ENCODE results near the gene CFAP20DC.

DNA sequence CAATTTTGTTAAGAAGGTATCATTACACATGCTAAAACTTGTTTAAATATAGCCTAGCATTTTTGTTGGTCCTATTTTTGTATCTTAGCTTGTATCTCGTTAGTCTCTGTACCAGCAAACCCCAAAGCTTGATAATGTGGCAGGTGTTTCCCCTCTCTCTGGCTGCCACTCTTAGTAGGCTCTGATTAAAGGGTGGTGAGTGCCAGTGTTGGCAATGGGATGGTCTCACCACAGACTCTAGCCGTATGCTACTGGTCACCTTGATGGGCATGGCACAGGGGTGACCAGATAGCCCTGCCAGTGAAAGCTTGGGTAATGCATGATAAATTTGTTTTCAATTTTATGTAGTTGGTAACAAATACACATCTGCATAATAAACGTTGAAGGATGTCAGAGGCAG, 188.3 kb downstream of the CFAP20DC start:
- no peak for TF ChIP-seq EZH2 (optimal IDR thresholded peaks at IDR 0.05; ENCODE audit: low read depth, low read length)
- no peak for TF ChIP-seq CTCF (IDR thresholded peaks at IDR 0.05; ENCODE audit: low read length)
